GM12891 (cell line): ENCODE measurements around the gene GABRB1.

Source experiments
- POLR2A ChIP-seq: IDR thresholded peaks from 2 replicates; pipeline ENCODE4 v1.6.1; 2011; ENCODE audit warnings: low read depth, low read length, control low read depth
- POLR2AphosphoS5 ChIP-seq: IDR thresholded peaks from 2 replicates; pipeline ENCODE4 v1.6.1; 2011; ENCODE audit warnings: low read depth, low read length, control low read depth
- TAF1 ChIP-seq: IDR thresholded peaks from 2 replicates; pipeline ENCODE4 v1.6.1; 2011; ENCODE audit warnings: low read depth, low read length, control low read depth

GRCh38 chr4:47337893-47338292 is 306.5 kb downstream of the GABRB1 start:
- TF ChIP-seq POLR2A, result no peak
- TF ChIP-seq TAF1, result no peak
- TF ChIP-seq POLR2AphosphoS5, result no peak
